Breast epithelium (tissue), 3 donors: ENCODE results near the gene CPAMD8.
"Not testable (repeated sequence)": the region's sequence is repeated elsewhere in the genome, so short reads cannot be mapped to it uniquely, and the experiment has no call there.

Experiments used
- CTCF ChIP-seq, 3 donors: fragments of 450-650 bp; IDR thresholded peaks; one replicate each; pipeline ENCODE4 v1.5.1; 2016 to 2017; ENCODE audit warnings: antibody characterized with exemption in 3 of 3, mild to moderate bottlenecking in 3 of 3, moderate library complexity in 3 of 3
- POLR2A ChIP-seq: fragments of 450-650 bp; IDR thresholded peaks from one replicate; pipeline ENCODE4 v1.6.1; 2016; ENCODE audit warnings: antibody characterized with exemption, mild to moderate bottlenecking, moderate library complexity
- POLR2AphosphoS5 ChIP-seq, 3 donors: sonication (generic); formaldehyde crosslinking; IDR thresholded peaks; one replicate each; pipeline ENCODE4 v1.6.1; 2017; ENCODE audit warnings: antibody characterized with exemption in 3 of 3

GRCh38 chr19:16996838-16997490 is 29.6 kb downstream of the CPAMD8 start:
- TF ChIP-seq CTCF (IDR thresholded peaks at IDR 0.05); POLR2AphosphoS5 (IDR thresholded peaks at IDR 0.05); POLR2A: not testable (repeated sequence)
